Karpas-422 (cell line): ENCODE results near the gene ACOX3. TPM values are rescaled to one million over a fixed set of nuclear protein-coding genes. Genes with fewer than 3 reads are reported as not detected.

Source experiments
- DNase-seq: peaks from one replicate; pipeline ENCODE4 v3.0.0-alpha.2; 2015
- H2AFZ ChIP-seq: fragments of 200-600 bp; sonication (generic); 2 replicates; pipeline ENCODE4 v1.6.1; 2014; ENCODE audit warnings: antibody characterized with exemption, low read length, mixed read lengths
- H3K27ac ChIP-seq: fragments of 200-600 bp; sonication (generic); 2 replicates; pipeline ENCODE4 v1.5.1; 2014; ENCODE audit warnings: mild to moderate bottlenecking, low read length, moderate library complexity
- H3K27me3 ChIP-seq: fragments of 200-600 bp; sonication (generic); 2 replicates; pipeline ENCODE4 v1.6.1; 2014; ENCODE audit warnings: low read length, mixed read lengths
- H3K36me3 ChIP-seq: fragments of 200-600 bp; sonication (generic); 2 replicates; pipeline ENCODE4 v1.6.1; 2014; ENCODE audit warnings: low read length, mixed read lengths; ENCODE audit not compliant: insufficient read depth
- H3K4me1 ChIP-seq: fragments of 200-600 bp; sonication (generic); 2 replicates; pipeline ENCODE4 v1.6.1; 2014; ENCODE audit warnings: mild to moderate bottlenecking, low read length, mixed read lengths
- H3K4me2 ChIP-seq: fragments of 200-600 bp; sonication (generic); 2 replicates; pipeline ENCODE4 v1.6.1; 2014; ENCODE audit warnings: low read length, low read depth, mild to moderate bottlenecking; ENCODE audit not compliant: poor library complexity, severe bottlenecking
- H3K4me3 ChIP-seq: fragments of 200-600 bp; sonication (generic); 2 replicates; pipeline ENCODE4 v1.5.1; 2014; ENCODE audit warnings: mild to moderate bottlenecking, antibody characterized with exemption, low read length, mixed read lengths
- H3K79me2 ChIP-seq: fragments of 200-600 bp; sonication (generic); 2 replicates; pipeline ENCODE4 v1.6.1; 2014; ENCODE audit warnings: mild to moderate bottlenecking, low read length, mixed read lengths
- H3K9ac ChIP-seq: fragments of 200-600 bp; sonication (generic); 2 replicates; pipeline ENCODE4 v1.6.0; 2014; ENCODE audit warnings: low read length
- H3K9me2 ChIP-seq: fragments of 200-600 bp; sonication (generic), shearing (Covaris generic); replicated peaks from 2 replicates; pipeline ENCODE4 v1.6.0; 2014; ENCODE audit warnings: mild to moderate bottlenecking, low read length, moderate library complexity; ENCODE audit not compliant: insufficient read depth
- H3K9me3 ChIP-seq: fragments of 300-700, 200-600 bp; sonication (generic); 2 replicates; pipeline ENCODE4 v1.6.1; 2014; ENCODE audit warnings: low read length, mixed read lengths
- H4K20me1 ChIP-seq: fragments of 200-600 bp; sonication (generic); 2 replicates; pipeline ENCODE4 v1.6.1; 2014; ENCODE audit warnings: mild to moderate bottlenecking, antibody characterized with exemption, low read length, low read depth; ENCODE audit not compliant: insufficient read depth
- total RNA-seq: library from RNA; depleted of rRNA; stranded (reverse); fragments of >200 nt; shearing (Covaris generic); gene quantifications from 2 replicates; pipeline ENCODE4 v1.2.3, GENCODE V29; 2014; ENCODE audit warnings: low replicate concordance

The ACOX3 gene
- total RNA-seq, 1 experiment from 2014 or later, result 17.6 TPM

DNA sequence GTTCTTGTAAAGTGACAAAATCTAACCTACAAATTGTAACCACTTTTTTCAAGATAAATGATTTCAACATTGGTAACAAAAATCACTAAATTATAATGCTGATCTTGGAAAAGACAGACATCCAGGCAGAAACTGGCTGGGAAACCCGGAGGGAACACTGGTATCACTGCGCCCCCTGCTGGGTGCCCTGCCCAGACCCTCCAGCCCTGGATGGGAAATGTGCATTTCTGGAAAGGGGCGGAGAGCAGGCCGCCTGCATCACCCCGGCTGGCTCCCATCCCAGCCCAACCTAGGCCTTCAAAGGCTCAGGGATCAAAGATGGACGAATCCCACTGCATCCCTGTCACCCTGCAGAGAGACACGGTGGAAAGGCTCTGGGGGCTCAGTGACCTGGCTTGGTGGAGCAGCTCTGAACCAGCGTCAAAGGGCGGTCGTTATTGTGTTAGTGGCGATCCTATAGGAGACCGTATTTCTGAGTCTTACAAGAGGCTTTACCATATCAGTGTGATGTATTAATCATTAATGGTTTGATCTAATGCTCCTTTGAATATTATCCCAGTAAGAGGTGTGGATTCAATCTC, 37.3 kb downstream of the ACOX3 start:
- no peak overlapping the region for H3K4me2 ChIP-seq
- no peaks in the 10 kb centered on the region for H3K9me2 ChIP-seq
- H3K4me3 ChIP-seq, result no peak overlapping the region
- H3K4me1 ChIP-seq, result no peaks in the 10 kb centered on the region; the same call in 1 of the 2 replicates
- H3K79me2 ChIP-seq, result no peaks in the 10 kb centered on the region
- no peaks in the 10 kb centered on the region for H4K20me1 ChIP-seq
- DNase-seq, result peak; percentile 70
- no peak overlapping the region for H3K27ac ChIP-seq
- H3K36me3 ChIP-seq, result no peaks in the 10 kb centered on the region
- H2AFZ ChIP-seq, result no peak overlapping the region
- H3K9ac ChIP-seq, result no peak overlapping the region
- H3K27me3 ChIP-seq, result no peaks in the 10 kb centered on the region
- H3K9me3 ChIP-seq, result no peaks in the 10 kb centered on the region

DNA sequence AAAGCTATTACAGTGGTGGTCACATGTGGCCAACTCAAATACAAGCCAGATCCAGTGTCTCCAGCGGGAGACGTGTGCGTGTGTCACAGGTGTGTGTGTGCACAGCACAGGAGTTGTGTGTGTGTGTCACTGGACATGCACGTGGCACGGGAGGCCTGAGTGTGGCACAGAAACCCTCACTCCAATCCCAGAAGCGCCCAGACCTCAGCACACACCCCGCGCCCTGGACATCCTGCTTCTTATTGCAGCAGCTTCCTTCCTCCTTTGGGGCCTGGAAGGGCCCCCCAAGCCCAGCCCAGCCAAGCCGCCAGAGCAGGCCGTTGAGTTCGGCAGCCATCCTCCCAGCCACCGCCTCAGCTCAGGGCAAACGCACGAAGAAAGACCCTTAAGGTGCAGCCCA, 37.9 kb downstream of the ACOX3 start:
- Histone ChIP-seq H2AFZ (no peak overlapping the region), H3K27ac (no peak overlapping the region), H3K4me2 (no peak overlapping the region), H3K4me3 (no peak overlapping the region), H3K9ac (no peak overlapping the region), H3K36me3 (no peaks in the 10 kb centered on the region), H3K27me3 (no peaks in the 10 kb centered on the region), H3K4me1 (no peaks in the 10 kb centered on the region; the same call in 1 of the 2 replicates), H3K79me2 (no peaks in the 10 kb centered on the region), H3K9me3 (no peaks in the 10 kb centered on the region), H3K9me2 (no peaks in the 10 kb centered on the region), H4K20me1 (no peaks in the 10 kb centered on the region)
- no peak for DNase-seq

DNA sequence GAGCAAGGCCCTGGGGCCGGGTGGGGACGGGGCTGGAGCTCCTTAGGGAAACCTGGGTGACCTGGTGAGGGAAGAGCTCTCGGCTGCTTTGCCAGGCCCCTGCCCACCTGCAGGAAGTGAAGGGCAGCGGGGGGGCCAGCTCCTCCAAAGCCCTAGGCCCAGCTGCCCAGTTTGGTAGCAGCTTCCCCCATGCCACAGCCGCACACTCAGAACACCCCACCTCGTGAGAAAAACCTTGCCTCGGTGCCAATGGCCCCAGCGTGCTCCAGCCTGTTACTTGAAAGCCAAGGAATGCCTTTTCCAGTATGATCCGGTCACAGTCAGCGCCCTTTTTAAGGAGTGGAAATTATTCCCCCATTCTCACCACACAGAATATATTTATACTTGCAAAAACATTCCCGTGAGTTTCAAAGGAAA, 38.3 kb downstream of the ACOX3 start:
- H3K4me2 ChIP-seq, result no peak overlapping the region
- H3K27me3 ChIP-seq, result no peaks in the 10 kb centered on the region
- no peak overlapping the region for H3K4me3 ChIP-seq
- no peaks in the 10 kb centered on the region for H3K9me3 ChIP-seq
- DNase-seq, result no peak
- H3K4me1 ChIP-seq, result no peaks in the 10 kb centered on the region; the same call in 1 of the 2 replicates
- H2AFZ ChIP-seq, result no peak overlapping the region
- H3K36me3 ChIP-seq, result no peaks in the 10 kb centered on the region
- H3K27ac ChIP-seq, result no peak overlapping the region
- no peaks in the 10 kb centered on the region for H3K79me2 ChIP-seq
- no peaks in the 10 kb centered on the region for H4K20me1 ChIP-seq
- H3K9me2 ChIP-seq, result no peaks in the 10 kb centered on the region
- no peak overlapping the region for H3K9ac ChIP-seq

DNA sequence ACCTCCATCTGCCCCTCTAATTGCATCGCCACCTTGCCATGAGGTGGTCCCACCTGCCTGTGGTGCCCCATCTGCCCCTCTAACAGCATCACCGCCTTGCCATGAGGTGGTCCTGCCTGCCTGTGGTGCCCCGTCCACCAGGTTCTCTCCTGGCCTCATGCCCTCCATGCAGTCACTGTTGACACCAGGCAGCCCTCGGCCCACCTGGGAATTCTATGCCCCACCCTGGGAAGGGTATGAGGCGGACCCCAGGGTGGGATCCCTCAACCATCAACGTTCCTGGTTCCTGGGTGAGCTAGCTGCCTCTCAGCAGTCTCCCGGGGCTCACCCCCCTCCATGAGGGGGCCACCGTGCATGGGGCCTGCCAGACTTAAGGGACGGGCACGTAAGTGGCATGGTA, 38.9 kb downstream of the ACOX3 start:
- H3K36me3 ChIP-seq, result no peaks in the 10 kb centered on the region
- no peaks in the 10 kb centered on the region for H3K27me3 ChIP-seq
- no peaks in the 10 kb centered on the region for H3K79me2 ChIP-seq
- DNase-seq, result peak; percentile 29
- no peak overlapping the region for H3K9ac ChIP-seq
- H4K20me1 ChIP-seq, result no peaks in the 10 kb centered on the region
- no peak overlapping the region for H3K27ac ChIP-seq
- H3K4me2 ChIP-seq, result no peak overlapping the region
- H3K4me3 ChIP-seq, result no peak overlapping the region
- H3K9me2 ChIP-seq, result no peaks in the 10 kb centered on the region
- no peak overlapping the region for H2AFZ ChIP-seq
- H3K9me3 ChIP-seq, result no peaks in the 10 kb centered on the region
- peaks cover 3% of the 10 kb centered on the region for H3K4me1 ChIP-seq

DNA sequence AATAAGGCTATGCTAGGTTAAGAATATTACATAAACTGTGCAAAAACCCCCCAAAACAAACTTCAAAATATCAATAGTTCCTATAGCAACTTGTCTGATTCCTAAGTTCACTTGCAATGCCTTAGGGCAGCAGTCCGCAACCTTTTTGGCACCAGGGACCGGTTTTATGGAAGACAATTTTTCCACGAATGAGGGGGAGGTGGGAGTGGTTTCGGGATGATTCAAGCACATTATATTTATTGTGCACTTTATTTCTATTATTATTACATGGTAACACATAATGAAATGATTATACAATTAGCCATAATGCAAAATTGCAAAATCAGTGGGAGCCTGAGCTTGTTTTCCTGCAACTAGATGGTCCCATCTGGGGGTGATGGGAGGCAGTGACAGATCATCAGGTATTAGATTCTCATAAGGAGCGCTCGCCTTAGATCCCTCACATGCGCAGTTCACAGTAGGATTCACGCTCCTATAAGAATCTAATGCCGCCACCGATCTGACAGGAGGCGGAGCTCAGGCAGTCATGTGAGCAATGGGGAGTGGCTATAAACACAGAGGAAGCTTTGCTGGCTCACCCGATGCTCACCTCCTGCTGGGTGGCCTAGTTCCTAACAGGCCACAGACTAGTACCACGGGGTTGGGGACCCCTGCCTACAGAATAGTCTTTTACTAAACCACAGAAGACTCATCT, 39.7 kb downstream of the ACOX3 start:
- Histone ChIP-seq H3K9me3 (no peaks in the 10 kb centered on the region), H3K36me3 (no peaks in the 10 kb centered on the region)

DNA sequence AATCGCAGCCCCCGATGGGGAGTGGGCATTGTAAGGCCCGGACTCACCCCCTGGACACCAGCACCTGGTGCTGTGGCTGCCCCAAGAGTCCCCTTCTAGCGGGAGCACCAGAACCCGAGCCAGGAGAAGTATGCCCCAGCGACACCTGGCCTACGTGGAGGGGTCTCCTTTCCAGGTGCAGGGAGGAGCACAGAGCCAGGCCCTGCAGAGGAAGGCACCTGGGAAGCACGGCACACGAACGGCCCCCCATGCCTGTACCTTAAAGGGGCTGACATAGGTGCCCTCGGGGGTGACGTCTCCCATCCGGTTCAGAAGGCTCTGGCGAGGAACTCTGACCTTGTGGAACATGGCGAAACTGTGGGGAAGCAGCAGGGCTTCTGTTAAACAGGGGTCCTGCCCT, 41.2 kb downstream of the ACOX3 start:
- H3K27me3 ChIP-seq, result no peaks in the 10 kb centered on the region
- no peaks in the 10 kb centered on the region for H3K79me2 ChIP-seq
- H3K4me3 ChIP-seq, result no peak overlapping the region
- H3K36me3 ChIP-seq, result no peaks in the 10 kb centered on the region
- no peak overlapping the region for H3K4me2 ChIP-seq
- H3K4me1 ChIP-seq, result peaks cover 4% of the 10 kb centered on the region
- no peak for DNase-seq
- H3K9me3 ChIP-seq, result no peaks in the 10 kb centered on the region
- H3K27ac ChIP-seq, result no peak overlapping the region
- H2AFZ ChIP-seq, result no peak overlapping the region
- H3K9me2 ChIP-seq, result no peaks in the 10 kb centered on the region
- no peaks in the 10 kb centered on the region for H4K20me1 ChIP-seq
- no peak overlapping the region for H3K9ac ChIP-seq

More for the DNA sequence above, 39.7 kb downstream of the ACOX3 start:
- H3K4me1 ChIP-seq, result peaks cover 4% of the 10 kb centered on the region
- no peaks in the 10 kb centered on the region for H3K27me3 ChIP-seq
- no peak overlapping the region for H3K9ac ChIP-seq
- no peaks in the 10 kb centered on the region for H4K20me1 ChIP-seq
- no peaks in the 10 kb centered on the region for H3K79me2 ChIP-seq
- no peaks in the 10 kb centered on the region for H3K9me2 ChIP-seq
- peak; percentile 40 for DNase-seq
- H2AFZ ChIP-seq, result no peak overlapping the region
- H3K4me2 ChIP-seq, result no peak overlapping the region
- H3K27ac ChIP-seq, result no peak overlapping the region
- H3K4me3 ChIP-seq, result no peak overlapping the region

DNA sequence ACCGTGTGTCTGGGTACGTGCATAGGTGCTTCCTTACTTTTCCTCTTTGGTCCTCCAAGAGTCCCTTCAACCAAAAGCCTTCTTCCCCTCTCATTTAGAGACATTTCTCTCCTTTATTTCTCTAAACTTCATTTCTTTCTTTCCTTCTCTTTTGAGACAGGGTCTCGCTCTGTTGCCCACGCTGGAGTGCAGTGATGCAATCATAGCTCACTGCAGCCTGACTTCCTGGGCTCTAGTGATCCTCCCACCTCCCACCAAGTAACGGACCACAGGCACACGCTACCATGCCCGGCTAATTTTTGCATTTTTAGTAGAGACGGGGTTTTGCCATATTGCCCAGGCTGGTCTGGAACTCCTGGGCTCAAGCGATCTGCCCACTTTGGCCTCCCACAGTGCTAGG, 42.2 kb downstream of the ACOX3 start:
- Histone ChIP-seq H3K4me2 (no peak overlapping the region), H3K27ac (no peak overlapping the region), H3K9me3 (no peaks in the 10 kb centered on the region)

DNA sequence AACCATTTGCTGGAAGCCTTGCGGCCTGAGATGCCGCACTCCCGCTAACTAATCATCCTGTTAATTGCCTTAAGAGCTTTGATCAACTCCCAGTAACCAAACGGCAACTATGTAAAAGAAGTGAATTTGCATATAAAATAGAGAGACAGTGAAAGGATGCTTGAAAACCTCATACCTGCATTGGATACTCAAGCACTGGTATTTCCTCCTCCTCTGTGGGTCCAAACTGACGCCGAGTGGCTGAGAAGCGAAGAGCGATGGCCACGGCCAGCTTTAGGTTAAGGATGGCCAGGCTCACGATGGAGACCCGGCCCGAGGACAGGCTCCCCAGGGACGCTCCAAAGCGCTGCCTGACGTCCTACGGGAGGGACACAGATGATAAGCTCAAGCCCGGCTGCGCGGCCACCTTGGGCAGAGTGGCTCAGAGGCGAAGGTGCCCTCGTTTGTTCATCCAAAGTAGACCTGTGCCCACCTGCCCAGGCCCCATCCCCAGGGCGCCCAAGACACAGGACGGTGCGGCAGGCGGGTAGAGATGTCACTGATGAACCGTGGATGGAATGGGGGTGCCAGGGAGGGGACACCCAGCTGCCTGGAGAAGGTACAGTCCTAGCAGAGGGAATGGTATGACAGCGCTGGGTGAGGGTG, 43.6 kb downstream of the ACOX3 start:
- no peaks in the 10 kb centered on the region for H3K27me3 ChIP-seq
- peaks cover 10% of the 10 kb centered on the region for H3K4me1 ChIP-seq
- no peak overlapping the region for H3K27ac ChIP-seq
- H3K9me2 ChIP-seq, result no peaks in the 10 kb centered on the region
- no peak overlapping the region for H3K9ac ChIP-seq
- no peak for DNase-seq
- no peaks in the 10 kb centered on the region for H4K20me1 ChIP-seq
- no peaks in the 10 kb centered on the region for H3K79me2 ChIP-seq
- H3K9me3 ChIP-seq, result no peaks in the 10 kb centered on the region
- no peak overlapping the region for H3K4me3 ChIP-seq
- H3K4me2 ChIP-seq, result no peak overlapping the region
- H2AFZ ChIP-seq, result no peak overlapping the region
- H3K36me3 ChIP-seq, result no peaks in the 10 kb centered on the region

More for the DNA sequence above, 42.2 kb downstream of the ACOX3 start:
- Histone ChIP-seq H3K36me3 (no peaks in the 10 kb centered on the region), H3K79me2 (no peaks in the 10 kb centered on the region), H3K9me2 (no peaks in the 10 kb centered on the region), H3K27me3 (no peaks in the 10 kb centered on the region), H2AFZ (no peak overlapping the region), H3K4me1 (peaks cover 4% of the 10 kb centered on the region), H3K9ac (no peak overlapping the region), H4K20me1 (no peaks in the 10 kb centered on the region), H3K4me3 (no peak overlapping the region)
- DNase-seq, result no peak
